ENCODE data around the gene ICAM5. TPM values are rescaled to one million over a fixed set of nuclear protein-coding genes. Genes with fewer than 3 reads are reported as not detected.
"Not testable (repeated sequence)": the region's sequence is repeated elsewhere in the genome, so short reads cannot be mapped to it uniquely, and the experiment has no call there.

Gene ICAM5
- total RNA-seq, 1 donor from 2014 or later, result 0.10 TPM

DNA sequence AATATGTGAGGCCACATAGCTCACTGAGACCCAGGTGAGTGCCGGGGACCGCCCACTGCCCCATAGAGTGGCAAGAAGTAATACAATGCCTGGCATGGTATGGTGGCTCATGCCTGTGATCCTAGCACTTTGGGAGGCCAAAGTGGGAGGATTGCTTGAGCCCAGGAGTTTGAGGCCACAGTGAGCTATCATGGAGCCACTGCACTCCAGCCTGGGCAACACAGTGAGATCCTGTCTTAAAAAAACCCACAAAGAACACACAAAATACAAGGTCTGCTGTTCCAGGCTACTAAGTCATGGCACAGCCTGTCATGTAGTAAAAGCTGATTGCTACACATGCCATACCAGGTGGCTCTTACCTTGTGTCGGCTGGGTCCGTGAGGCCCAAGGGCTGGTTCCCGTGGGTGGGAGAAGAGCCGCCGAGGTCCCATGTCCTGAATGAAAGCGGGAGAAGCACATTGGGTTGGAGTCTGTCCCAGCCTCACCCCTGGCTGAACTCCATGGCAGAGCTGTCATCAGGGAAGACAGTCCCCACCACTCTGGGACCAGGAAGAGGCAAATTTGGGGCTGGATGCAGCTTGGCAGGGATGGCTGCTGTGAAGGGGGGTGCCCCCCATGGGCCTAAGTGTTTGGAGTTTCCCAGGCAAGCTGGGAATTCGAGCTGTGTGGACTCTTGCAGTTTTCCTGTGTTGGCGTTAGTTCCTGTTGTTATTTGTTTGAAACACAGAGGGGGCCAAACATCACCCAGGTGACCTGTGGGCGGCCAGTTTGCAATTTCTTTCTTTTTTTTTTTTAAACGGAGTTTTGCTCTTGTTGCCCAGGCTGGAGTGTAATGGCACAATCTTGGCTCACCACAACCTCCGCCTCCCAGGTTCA lies 29.3 kb downstream of the ICAM5 start:
- no peak for DNase-seq

DNA sequence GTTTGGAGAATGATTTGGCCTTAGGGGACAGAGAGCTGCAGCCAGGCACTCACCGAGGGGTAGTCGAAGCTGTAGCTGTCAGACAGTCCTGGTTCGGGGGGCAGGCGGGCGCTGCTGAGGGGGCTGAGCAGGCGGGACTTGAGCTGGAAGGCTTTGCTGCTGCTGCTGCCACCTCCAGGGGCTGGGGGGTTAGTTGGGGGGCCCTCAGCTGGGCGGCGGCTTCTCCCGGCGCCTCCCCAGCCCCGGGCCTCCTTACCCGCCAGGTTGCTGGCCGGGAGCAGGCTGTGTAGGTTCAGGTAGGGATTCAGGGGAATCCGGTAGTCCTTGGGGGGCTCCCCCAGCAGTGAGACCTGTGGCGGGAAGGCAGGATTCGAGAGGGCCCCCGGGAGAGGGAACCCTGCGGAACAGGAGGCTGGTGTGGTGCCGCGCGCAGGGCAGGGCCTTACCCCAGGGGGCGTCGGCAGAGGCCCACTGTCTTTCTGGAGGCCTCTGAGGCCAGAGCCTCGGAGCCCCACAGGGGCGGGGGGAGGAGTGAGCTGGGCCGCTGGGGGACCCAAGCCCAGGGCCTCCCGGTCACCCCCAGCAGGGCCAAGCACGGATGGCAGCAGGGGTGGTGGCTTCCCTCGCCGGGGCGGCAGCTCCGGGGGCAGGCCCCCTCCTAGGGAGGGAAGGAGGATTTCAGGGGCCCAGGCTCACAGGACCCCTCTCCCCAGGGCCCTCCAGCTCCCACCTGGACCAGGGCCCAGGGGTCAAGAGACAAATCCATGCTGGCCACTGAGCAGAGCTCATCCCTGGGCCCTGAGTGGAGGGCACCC lies 31.1 kb downstream of the ICAM5 start:
- DNase-seq, result no peak

DNA sequence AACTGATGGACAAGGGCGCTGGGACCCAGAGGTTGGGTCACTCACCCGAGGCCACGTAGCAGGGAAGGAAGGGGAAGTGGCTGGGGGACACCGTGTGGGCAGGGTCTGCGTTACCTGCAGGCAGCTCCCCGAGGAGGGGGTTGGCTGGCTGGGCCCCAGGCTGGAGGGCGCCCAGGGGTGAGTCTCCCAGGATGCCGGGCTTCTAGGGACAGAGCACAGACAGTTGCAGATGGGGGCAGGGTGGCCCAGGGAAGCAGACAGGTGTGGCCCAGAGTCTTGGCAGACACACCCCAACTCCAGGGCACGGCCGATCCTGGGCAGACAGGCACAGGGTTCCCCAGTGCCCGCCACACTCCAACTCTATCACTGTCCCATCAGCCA lies 31.7 kb downstream of the ICAM5 start:
- no peak for DNase-seq

DNA sequence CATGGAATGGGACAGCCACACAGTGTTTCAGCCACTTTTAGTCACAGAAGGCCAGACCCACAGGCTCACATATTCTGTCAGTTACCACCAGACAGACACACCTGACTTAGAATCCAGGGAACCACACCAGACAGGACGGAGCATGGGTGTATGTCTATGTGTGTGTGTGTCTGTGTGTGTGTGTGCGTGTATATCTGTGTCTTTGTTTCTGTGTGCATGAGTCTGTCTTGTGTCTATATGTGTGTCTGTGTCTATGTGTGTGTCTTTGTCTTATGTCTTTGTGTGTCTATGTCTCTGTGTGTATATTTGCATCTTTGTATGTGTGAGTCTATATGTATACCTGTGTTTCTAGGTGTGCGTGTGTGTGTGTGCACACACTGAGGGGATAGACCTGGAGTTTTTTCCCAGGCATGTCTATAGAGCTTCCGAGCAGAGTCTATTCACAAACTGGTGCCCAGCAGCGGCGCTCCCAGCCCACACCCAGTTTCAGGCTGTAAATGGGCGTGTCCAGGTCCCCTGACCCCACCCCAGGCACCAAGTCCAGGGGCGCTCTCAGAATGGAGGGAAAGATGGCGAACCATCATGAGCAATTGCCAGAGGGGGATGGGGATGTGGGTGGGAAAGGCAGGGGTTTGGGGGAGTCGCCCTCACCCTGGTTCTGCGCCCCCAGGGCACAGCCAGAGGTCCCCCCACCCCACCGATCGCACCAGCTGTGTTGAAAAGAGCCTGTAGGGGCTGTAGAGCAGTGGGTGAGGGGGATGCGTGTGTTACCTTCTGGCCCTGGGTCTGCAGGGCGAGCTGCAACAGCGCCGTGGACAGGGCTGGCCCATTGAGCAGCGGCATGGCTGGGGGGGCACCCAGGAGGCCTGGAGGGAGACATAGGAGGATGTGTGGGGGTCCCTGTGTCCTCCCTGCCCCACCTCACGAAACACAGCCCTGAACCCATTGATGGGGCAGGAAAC lies 32.4 kb downstream of the ICAM5 start:
- no peak for DNase-seq

DNA sequence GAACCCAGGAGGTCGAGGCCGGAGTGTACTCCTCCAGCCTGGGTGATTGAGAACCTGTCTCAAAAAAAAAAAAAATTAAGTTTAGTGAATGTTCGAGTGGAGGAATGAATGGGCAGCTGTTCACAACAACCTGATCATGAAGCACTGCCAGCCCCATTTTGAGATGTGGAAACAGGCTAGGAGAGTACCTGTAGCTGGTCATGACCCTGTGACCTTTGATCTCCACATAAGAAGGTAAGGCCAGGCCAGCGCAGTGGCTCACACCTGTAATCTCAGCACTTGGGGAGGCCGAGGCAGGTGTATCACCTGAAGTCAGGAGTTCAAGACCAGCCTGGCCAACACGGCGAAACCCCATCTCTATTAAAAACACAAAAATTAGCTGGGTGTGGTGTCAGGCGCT lies 36.0 kb downstream of the ICAM5 start:
- DNase-seq, result no peak

DNA sequence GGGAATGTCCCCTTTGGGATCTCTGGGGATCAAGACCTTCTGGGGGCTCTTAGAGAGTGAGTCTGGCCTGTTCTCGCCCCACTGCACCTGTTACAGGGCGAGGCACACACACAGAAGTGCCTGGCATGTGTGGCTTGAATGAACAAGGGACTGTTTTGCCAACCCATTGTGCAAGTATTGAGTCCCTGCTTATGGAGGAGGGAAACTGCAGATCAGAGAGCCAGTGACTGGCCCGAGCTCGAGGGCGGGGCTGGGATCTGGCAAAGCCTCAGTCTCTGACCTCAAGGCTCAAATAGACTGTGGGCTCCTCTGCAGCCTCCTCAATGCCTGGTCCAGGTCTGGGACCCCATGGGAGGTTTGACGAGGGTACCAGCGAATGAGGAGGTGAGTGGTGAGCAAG lies 38.0 kb downstream of the ICAM5 start:
- DNase-seq, result no peak

DNA sequence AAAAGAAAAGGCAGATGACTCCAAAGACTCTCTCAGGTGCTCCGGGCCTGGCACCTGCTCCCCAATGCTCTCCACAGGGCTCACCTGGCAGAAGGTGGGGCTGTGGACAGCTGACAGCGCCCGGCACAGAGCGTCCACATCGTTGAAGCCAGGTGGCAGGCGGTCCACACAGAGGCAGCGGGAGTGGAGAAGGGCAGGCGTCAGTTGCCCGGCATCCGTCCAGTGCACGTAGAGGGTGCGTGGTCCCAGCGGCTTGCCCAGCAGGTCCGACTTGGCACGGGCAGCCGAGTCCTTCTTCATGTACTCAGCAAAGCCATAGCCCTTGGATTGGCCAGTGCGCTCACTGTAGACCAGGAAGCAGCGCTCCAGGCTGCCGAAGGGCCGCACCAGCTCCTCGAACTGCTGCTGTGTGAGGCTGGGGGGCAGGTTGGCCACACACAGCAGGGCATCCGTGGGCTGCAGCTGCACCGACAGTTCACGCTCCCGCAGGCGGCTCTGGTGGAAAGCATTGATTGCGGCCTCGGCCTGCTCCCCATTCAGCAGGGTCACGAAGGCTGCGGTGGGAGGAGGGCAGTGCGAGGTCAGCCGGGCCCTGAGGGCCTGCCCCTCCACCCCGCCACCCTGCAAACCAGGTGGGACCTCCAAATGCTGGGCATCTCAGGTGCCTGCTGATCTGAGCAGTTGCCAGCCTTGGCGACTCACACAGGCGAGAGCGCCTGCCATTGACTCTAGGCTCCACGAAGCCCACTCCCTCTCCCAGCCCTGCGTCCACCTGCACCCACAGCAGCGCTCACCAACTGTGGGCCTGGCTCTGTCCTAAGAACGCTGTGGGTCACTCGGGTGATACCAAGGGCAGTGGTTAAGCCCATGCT lies 39.0 kb downstream of the ICAM5 start:
- DNase-seq, result no peak

DNA sequence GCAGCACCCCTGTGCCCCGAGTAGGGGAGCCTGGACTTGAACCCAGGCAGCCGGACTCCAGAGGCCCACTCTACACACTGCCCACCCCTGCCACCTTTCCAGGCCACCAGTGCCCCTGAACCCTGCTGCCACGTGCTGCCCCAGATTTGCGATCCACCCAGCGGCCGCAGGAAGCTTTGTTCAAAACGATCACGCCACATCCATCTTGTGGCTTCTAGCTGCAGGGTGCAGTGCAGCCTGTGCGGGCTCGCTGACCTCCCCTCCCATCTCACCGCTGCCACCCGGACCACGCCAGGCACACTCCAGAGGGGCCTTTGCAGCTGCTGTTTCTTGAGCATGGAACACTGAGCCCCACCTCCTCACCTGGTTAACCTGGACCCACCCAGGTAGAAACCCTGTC lies 39.8 kb downstream of the ICAM5 start:
- no peak for DNase-seq

DNA sequence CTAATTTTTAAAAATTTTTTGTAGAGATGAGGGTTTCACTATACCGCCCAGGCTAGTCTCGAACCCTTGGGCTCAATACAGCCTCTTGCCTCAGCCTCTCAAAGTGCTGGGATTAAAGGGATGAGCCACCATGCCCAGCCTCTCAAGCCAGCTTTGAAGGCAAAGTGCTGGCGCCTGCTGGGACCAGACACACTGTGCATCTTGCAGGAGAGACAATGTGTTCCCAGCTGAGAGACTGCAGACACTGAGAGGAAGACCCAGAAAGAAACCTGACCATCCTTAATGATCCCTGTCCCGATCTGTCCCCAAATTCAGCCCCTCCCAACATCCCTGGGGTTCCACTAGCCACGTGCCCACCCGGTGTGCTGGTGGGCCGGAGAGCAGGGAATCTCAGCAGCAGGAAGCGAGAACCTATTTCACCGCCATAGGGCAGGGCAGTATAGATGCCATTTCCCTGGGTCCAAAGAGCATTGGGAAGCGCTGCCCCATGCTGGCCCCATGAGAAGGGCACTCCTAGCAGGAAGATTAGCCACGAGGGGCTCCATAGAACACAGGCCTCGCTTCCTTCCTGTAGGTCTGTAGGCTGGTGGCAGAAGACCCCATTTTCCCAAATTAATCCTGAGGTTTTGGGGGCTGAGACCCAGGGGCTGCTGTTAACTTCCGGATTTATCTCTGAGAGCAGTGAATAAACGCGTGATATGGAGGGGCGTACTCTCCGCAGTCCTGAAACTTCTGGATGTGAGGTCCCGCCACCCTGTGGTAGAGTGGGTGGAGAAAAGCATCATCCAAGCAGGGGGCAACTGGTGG lies 42.6 kb downstream of the ICAM5 start:
- no peak for DNase-seq

DNA sequence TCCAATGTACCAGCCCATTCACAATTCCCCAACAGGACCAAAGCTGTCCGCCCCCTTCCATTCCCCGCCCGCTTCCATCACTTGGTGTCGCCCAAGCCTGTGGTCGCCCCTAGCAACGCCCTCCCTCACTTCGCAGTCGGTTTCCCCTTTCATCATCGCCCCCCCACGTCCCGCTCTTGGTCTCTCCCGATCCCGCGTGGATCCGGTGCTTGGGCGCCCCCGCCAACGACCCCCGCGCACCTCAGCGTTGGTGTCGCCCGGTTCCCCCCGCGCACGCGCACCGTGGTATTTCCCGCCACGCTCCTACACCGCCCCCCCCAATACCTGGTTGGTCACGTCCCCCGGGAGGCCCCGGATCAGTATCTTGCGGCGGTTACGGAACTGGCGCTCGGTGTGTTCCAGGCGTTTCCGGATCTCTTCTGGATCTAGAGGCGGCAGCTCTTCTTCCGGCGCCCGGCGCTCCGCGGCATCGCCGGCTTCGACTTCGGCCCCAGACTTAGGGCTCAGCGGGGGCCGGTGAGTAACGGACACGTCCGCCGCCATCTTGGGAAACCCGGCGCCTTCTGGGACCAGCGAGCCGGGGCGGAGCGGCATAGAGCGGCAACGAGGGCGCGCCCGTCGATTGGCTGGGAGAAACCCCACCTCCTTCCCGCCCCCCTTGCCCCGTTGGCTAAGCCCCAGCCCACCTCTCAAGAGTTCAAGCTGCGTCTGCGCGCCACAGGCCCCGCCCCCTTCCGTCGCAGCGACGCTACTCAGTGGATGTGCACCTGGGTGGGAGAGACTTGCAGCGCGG lies 43.4 kb downstream of the ICAM5 start, which contains the start of gene RAVER1:
Gene RAVER1, minus strand, starts transcription at position 565 of the 793 bp plus-strand sequence. Its CDS starts 22 bp downstream, at position 543.
- DNase-seq, result peak; percentile 96

DNA sequence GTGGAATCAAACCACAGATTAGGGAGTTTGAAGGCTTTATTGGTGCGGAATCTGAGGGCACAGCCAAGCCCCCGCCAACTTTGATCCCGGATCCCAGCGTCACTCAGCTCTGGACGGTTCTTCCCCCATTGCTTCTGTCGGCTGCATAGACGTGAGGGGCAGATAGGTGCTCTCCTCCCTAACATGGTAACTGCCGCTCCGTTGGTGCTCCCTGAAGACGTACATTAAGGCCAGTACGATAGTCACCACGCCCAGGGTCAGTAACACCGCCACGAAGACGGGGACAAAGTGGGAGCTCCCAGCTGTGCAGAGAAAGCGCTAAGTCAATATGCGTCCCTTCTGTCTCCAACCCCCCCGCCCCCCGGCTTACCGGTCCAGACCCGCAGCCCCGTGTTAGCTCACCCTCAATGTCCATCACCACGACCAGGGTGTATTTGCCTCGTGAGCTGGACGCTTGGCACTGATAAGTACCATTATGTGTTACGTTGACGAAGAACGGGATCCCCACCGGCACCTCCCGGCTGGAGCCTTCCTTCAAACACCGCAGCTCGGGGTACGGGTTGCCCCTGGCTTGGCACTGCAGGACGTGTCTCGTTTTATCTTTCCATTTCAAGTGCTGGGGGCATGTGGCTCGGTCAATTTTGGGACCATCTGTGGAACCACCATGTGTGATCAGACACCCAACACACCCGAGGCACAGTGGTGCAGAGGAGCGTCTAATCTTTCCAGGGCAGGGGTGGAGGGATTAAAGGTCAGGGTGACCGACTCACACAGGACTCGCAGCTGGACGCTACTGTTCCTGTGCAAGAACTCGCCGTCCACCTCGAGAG lies 44.2 kb downstream of the ICAM5 start:
- no peak for DNase-seq

DNA sequence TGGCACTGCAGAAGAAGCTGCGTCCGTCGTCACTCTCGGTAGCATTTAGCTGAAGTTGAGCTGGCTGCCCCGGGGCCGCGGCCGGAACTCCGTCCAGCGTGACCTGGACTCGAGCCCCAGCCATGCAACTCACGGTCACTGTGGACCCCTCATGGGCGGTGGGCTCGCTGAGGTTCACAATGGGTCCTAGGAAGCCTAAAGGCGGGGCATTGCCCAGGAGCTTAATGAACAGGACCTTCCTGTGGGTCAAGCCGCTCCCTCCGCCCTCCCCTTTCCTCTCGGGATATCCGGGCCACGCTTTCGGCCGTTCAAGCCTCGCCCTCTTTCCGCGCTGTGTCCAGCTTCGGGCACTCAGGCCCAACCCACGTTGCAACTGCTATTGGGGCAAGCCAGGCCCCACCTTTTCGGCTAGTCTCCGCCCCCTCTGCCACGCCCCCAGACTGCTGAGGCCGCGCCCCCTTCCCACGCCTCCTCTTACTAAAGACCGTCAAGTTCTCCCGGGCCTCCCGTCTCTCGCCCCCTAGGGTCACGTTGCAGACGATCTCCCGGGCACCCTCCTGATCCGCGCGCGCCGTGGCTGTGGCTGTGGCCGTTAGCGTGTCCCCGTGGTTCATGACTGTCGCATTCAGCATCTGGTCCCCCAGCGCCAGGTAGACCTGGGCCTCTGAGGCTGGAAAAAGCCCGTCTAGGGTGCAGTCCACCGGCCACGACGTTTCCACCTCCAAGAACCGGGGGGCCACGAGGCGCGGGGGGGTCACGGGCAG lies 45.0 kb downstream of the ICAM5 start:
- peak; percentile 76 for DNase-seq

DNA sequence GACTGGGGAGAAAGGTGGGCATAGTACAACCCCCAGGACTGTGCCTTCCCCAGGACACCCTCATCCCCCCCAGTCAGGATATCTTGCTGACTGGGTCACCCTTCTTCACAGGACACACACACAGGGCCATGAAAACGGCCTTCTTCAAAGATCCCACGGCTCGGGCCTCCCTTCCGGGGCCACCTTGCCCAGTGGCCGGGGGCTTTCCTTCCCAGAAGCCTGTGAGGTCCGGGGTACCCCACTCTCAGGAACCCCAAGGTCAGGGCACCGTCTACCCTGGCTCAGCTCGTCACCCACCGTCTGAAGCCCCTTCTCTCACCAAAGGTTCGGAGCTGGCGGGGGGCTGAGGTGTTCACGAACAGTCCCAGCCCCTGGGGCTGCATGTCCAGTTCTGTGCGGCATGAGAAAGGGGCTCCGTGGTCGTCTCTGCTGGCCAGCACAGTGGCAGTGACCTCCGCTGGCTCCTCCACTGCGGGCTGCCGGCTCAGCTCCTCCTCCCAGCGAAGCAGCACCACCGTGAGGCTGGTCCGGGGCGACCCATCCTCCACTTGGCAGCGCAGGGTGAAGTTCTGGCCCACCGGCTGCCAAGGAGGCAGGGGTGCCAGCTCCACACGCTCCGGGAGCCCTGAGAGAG lies 45.7 kb downstream of the ICAM5 start:
- DNase-seq, result no peak

DNA sequence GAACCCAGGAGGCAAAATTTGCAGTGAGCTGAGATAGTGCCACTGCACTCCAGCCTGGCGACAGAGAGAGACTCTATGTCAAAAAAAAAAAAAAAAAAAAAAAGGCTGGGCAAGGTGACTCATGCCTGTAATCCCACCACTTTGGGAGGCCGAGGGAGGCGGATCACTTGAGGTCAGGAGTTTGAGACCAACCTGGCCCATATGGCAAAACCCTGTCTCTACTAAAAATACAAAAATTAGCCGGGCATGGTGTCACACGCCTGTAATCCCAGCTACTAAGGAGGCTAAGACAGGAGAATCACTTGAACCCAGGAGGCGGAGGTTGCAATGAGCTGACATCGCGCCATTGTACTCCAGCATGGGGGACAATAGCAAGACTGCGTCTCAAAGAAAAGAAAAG lies 47.0 kb downstream of the ICAM5 start:
- DNase-seq, result not testable (repeated sequence)

DNA sequence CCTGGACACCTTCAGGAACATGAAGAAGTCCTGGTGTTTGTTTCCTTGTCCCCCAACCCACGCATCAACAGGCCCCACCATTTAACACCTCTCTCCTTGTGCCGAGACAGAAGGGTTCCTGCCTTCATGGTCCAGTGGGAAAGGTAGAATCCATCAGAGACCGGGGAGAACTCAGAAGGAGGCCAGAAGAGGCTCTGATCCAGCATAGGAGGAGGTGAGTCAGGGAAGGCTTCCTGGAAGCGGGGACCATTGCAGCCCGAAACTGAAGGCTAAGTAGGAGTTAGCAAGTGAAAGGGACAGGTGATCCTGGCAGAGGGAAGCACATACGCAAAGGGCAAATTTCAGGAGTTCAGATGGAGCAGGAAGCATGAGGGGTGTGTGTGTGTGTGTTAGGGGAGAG lies 49.2 kb downstream of the ICAM5 start:
- no peak for DNase-seq

DNA sequence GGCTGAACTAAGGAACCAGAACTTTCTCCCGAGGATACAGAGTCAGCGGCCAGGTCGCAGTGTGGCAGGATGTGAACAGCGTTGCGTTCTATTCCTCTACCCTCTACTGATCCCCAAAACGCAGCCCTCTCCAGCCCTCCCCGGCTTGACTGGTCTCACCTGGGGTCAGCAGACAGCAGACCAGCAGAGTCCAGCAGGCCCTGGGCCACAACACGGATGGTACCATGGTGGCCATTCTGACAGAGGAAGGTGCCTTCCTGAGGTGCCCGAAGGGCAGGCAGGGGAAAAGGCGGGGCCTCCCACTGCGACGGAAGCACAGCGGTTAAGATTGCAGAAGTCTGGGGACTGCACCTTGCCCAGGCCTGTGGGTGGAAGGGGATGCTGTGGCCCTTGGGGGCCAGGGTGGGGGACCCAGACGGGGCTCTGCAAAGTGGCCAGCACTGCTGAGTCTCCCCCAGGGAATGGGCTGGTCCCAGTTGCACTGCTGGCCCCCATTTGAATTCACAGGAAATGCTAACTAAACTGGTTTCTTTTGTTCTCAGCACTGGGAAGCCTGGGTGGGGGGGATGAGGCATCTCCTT lies 49.7 kb downstream of the ICAM5 start, which contains the start of gene ICAM3:
Gene ICAM3, minus strand, starts transcription at position 245 of the 581 bp plus-strand sequence. Its CDS starts 10 bp downstream, at position 235.
- no peak for DNase-seq

DNA sequence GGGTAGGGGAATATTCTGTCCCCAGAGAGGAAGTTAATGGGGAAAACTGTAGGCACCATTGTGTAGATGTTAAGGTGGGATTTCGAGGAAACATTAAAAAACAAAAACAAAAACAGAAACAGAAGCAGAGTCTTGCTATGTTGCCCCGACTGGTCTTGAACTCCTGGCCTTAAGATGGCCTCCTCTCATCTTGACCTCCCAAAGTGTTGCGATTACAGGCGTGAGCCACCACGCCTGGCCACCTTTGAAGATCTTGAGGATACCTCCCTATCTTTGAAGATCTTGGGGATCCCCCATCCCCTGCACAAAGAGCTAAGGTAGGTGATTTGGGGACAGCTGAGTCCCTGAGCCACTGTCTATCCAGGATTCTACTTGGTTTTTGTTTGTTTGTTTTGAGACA lies 50.2 kb downstream of the ICAM5 start:
- no peak for DNase-seq

Measured in skin of body (tissue), 2 donors.